Hematopoietic multipotent progenitor cell treated with erythropoietin and hydrocortisone succinate and interleukin-3 and kit ligand, for 8 days (in vitro differentiated cells): ENCODE measurements around the gene MLPH.
A peak's percentile ranks its signal among the peaks of the same experiment; 100 is the strongest.

ENCODE experiments used
- DNase-seq: peaks from one replicate; pipeline ENCODE4 v3.0.0-alpha.2; 2015

The MLPH gene

GRCh38 chr2:237571551-237571950, 84.5 kb downstream of the MLPH start:
- DNase-seq: no peak

GRCh38 chr2:237572021-237572741, 85.1 kb downstream of the MLPH start:
- DNase-seq: peak; percentile 81

- DNase-seq: no peak
Measured at GRCh38 chr2:237572742-237573101, 85.7 kb downstream of the MLPH start.

- no peak for DNase-seq
Measured at GRCh38 chr2:237573721-237574415, 86.8 kb downstream of the MLPH start.

- DNase-seq: no peak
Measured at GRCh38 chr2:237574467-237574866, 87.4 kb downstream of the MLPH start.

- no peak for DNase-seq
Measured at GRCh38 chr2:237574894-237575868, 88.1 kb downstream of the MLPH start.

- DNase-seq: no peak
Measured at GRCh38 chr2:237575869-237576862, 89.1 kb downstream of the MLPH start.

- no peak for DNase-seq
Measured at GRCh38 chr2:237576974-237577373, 89.9 kb downstream of the MLPH start.

- no peak for DNase-seq
Measured at GRCh38 chr2:237577458-237577857, 90.4 kb downstream of the MLPH start.

- DNase-seq: no peak
Measured at GRCh38 chr2:237577956-237578870, 91.2 kb downstream of the MLPH start.

GRCh38 chr2:237581326-237581725, 94.3 kb downstream of the MLPH start:
- no peak for DNase-seq

GRCh38 chr2:237581751-237582746, 95.0 kb downstream of the MLPH start:
- peak; percentile 11 for DNase-seq

- DNase-seq: no peak
Measured at GRCh38 chr2:237583385-237584295, 96.6 kb downstream of the MLPH start.

- no peak for DNase-seq
Measured at GRCh38 chr2:237585590-237586221, 98.7 kb downstream of the MLPH start.

- DNase-seq: no peak
Measured at GRCh38 chr2:237588044-237588696, 101.1 kb downstream of the MLPH start.

GRCh38 chr2:237590272-237591140, 103.5 kb downstream of the MLPH start, which contains the start of gene RAB17:
TSS of gene RAB17 (minus strand) at chr2:237590734. CDS start at chr2:237586154, 4,580 bp downstream.
- no peak for DNase-seq
